NCI-H226 (cell line): ENCODE measurements around the gene MAD2L2.

Experiments
- DNase-seq: peaks from one replicate; pipeline ENCODE4 v3.0.0-alpha.2; 2015

The MAD2L2 gene

DNA sequence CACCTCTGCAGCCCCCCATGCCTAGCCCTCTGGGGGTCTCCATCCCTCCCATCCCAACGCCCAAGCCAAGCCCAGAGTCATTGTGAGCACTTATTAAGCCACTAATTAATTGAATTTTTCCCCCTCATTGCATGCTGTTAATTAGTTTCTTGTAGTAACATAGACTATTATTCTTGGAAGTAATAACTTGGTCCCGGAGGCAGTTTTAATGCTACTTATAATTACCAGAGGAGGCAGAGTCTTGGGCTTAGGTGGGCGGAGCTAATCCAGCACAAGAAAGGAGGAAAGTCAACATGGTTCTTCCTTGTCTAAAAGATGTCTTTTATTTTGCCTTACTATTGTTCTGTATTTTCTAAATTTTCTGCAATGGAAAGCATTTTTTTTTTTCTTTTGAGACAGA lies 54.4 kb downstream of the MAD2L2 start:
- no peak for DNase-seq
